ENCODE measurements around the gene ARL6IP5.

Gene ARL6IP5

DNA sequence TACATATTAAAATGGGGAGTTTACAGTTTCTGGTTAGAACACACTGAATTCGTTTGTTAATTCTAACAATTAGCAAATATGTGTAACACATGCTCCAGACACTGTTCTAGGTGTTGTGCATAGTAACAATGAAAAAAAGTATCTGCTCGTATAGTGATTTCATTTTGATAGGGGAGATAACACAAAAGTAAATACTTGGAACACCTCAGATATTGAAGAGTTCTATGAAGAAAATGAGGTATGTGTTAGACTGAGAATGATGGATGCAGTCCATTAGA, 25.9 kb upstream of the ARL6IP5 start:
- Histone ChIP-seq H4K20me1 (ENCODE audit: insufficient read depth, low read length, poor library complexity, severe bottlenecking) (no peaks in the 10 kb centered on the region), H3K9me2 (replicated peaks; ENCODE audit: low read depth, low read length) (no peaks in the 10 kb centered on the region), H3K27me3 (ENCODE audit: insufficient read depth, low read length, poor library complexity, severe bottlenecking) (no peaks in the 10 kb centered on the region), H3K36me3 (ENCODE audit: insufficient read depth, low read length) (peaks cover 62% of the 10 kb centered on the region), H3K4me2 (ENCODE audit: low read depth, low read length, poor library complexity, severe bottlenecking) (peak overlapping the region; percentile 48), H3F3A (ENCODE audit: low read depth) (no peaks in the 10 kb centered on the region), H3K79me2 (ENCODE audit: insufficient read depth, low read length) (no peaks in the 10 kb centered on the region), H2AFZ (ENCODE audit: low read length) (no peak overlapping the region), H3K4me3 (ENCODE audit: low read length, poor library complexity, severe bottlenecking) (no peak overlapping the region), H3K4me1 (ENCODE audit: insufficient read depth, low read length, poor library complexity, severe bottlenecking) (peaks cover 21% of the 10 kb centered on the region), H3K9me3 (ENCODE audit: insufficient read depth, low read depth, low read length) (no peaks in the 10 kb centered on the region), H3K9ac (ENCODE audit: low read depth, low read length, poor library complexity, severe bottlenecking) (peak overlapping the region; percentile 46)
- no peak for TF ChIP-seq EZH2phosphoT487 (IDR thresholded peaks at IDR 0.05; ENCODE audit: borderline replicate concordance)
- TF ChIP-seq, protein P1, sequence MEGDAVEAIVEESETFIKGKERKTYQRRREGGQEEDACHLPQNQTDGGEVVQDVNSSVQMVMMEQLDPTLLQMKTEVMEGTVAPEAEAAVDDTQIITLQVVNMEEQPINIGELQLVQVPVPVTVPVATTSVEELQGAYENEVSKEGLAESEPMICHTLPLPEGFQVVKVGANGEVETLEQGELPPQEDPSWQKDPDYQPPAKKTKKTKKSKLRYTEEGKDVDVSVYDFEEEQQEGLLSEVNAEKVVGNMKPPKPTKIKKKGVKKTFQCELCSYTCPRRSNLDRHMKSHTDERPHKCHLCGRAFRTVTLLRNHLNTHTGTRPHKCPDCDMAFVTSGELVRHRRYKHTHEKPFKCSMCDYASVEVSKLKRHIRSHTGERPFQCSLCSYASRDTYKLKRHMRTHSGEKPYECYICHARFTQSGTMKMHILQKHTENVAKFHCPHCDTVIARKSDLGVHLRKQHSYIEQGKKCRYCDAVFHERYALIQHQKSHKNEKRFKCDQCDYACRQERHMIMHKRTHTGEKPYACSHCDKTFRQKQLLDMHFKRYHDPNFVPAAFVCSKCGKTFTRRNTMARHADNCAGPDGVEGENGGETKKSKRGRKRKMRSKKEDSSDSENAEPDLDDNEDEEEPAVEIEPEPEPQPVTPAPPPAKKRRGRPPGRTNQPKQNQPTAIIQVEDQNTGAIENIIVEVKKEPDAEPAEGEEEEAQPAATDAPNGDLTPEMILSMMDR (conservative IDR thresholded peaks at IDR 0.05; ENCODE audit: low read length): no peak

- no peak overlapping the region for H3K4me3 ChIP-seq (ENCODE audit: low read length, poor library complexity, severe bottlenecking)
- TF ChIP-seq, protein P1 (conservative IDR thresholded peaks at IDR 0.05; ENCODE audit: low read length): no peak
- no peak for TF ChIP-seq EZH2phosphoT487 (IDR thresholded peaks at IDR 0.05; ENCODE audit: borderline replicate concordance)
- no peak overlapping the region for H2AFZ ChIP-seq (ENCODE audit: low read length)
- H3K79me2 ChIP-seq (ENCODE audit: insufficient read depth, low read length): no peaks in the 10 kb centered on the region
- no peak overlapping the region for H3K9ac ChIP-seq (ENCODE audit: low read depth, low read length, poor library complexity, severe bottlenecking)
- H4K20me1 ChIP-seq (ENCODE audit: insufficient read depth, low read length, poor library complexity, severe bottlenecking): no peaks in the 10 kb centered on the region
- H3K27me3 ChIP-seq (ENCODE audit: insufficient read depth, low read length, poor library complexity, severe bottlenecking): no peaks in the 10 kb centered on the region
- no peaks in the 10 kb centered on the region for H3F3A ChIP-seq (ENCODE audit: low read depth)
- peaks cover 60% of the 10 kb centered on the region for H3K36me3 ChIP-seq (ENCODE audit: insufficient read depth, low read length)
- H3K9me3 ChIP-seq (ENCODE audit: insufficient read depth, low read depth, low read length): no peaks in the 10 kb centered on the region
- no peaks in the 10 kb centered on the region for H3K9me2 ChIP-seq (replicated peaks; ENCODE audit: low read depth, low read length)
- peaks cover 29% of the 10 kb centered on the region for H3K4me1 ChIP-seq (ENCODE audit: insufficient read depth, low read length, poor library complexity, severe bottlenecking)
- H3K4me2 ChIP-seq (ENCODE audit: low read depth, low read length, poor library complexity, severe bottlenecking): no peak overlapping the region
Measured at GRCh38 chr3:69059688-69060087, 25.0 kb upstream of the ARL6IP5 start.

- TF ChIP-seq, protein P1 (conservative IDR thresholded peaks at IDR 0.05; ENCODE audit: low read length): no peak
- no peak for TF ChIP-seq EZH2phosphoT487 (IDR thresholded peaks at IDR 0.05; ENCODE audit: borderline replicate concordance)
- no peak overlapping the region for H2AFZ ChIP-seq (ENCODE audit: low read length)
- H3K4me2 ChIP-seq (ENCODE audit: low read depth, low read length, poor library complexity, severe bottlenecking): peak overlapping the region; percentile 73
- peaks cover 42% of the 10 kb centered on the region for H3K36me3 ChIP-seq (ENCODE audit: insufficient read depth, low read length)
- no peaks in the 10 kb centered on the region for H3K27me3 ChIP-seq (ENCODE audit: insufficient read depth, low read length, poor library complexity, severe bottlenecking)
- 0 out of 2 replicates have a peak, but pooled peaks cover 1% of the 10 kb centered on the region for H3K79me2 ChIP-seq (ENCODE audit: insufficient read depth, low read length)
- H3F3A ChIP-seq (ENCODE audit: low read depth): 0 out of 2 replicates have a peak, but pooled peaks cover 6% of the 10 kb centered on the region
- no peaks in the 10 kb centered on the region for H4K20me1 ChIP-seq (ENCODE audit: insufficient read depth, low read length, poor library complexity, severe bottlenecking)
- H3K4me3 ChIP-seq (ENCODE audit: low read length, poor library complexity, severe bottlenecking): no peak overlapping the region
- no peaks in the 10 kb centered on the region for H3K9me2 ChIP-seq (replicated peaks; ENCODE audit: low read depth, low read length)
- H3K9ac ChIP-seq (ENCODE audit: low read depth, low read length, poor library complexity, severe bottlenecking): peak overlapping the region; percentile 64
- peaks cover 48% of the 10 kb centered on the region for H3K4me1 ChIP-seq (ENCODE audit: insufficient read depth, low read length, poor library complexity, severe bottlenecking)
- H3K9me3 ChIP-seq (ENCODE audit: insufficient read depth, low read depth, low read length): no peaks in the 10 kb centered on the region
Measured at GRCh38 chr3:69063636-69064035, 21.1 kb upstream of the ARL6IP5 start.

Data from Loucy (cell line).